ENCODE data around the gene PALS1.
"Not testable (repeated sequence)": the region's sequence is repeated elsewhere in the genome, so short reads cannot be mapped to it uniquely, and the experiment has no call there.

Gene PALS1

GRCh38 chr14:67263499-67264149 is 22.4 kb downstream of the PALS1 start:
- H3K4me1 ChIP-seq (ENCODE audit: control insufficient read depth, insufficient read depth, low read length), result peaks cover 30% of the 10 kb centered on the region
- H3K36me3 ChIP-seq (ENCODE audit: insufficient read depth, low read length), result no peaks in the 10 kb centered on the region
- H3K4me3 ChIP-seq (ENCODE audit: low read length), result peak overlapping the region; percentile 11
- H3K27me3 ChIP-seq (ENCODE audit: control insufficient read depth, insufficient read depth, low read length), result no peaks in the 10 kb centered on the region
- H3K4me2 ChIP-seq (ENCODE audit: low read length), result peak overlapping the region; percentile 33
- H3K9me3 ChIP-seq (replicated peaks; ENCODE audit: low read length), result no peaks in the 10 kb centered on the region
- H3K9ac ChIP-seq (ENCODE audit: low read depth, low read length), result no peak overlapping the region

GRCh38 chr14:67265131-67265530 is 23.9 kb downstream of the PALS1 start:
- Histone ChIP-seq H3K36me3 (ENCODE audit: insufficient read depth, low read length) (no peaks in the 10 kb centered on the region), H3K27me3 (ENCODE audit: control insufficient read depth, insufficient read depth, low read length) (no peaks in the 10 kb centered on the region), H3K9ac (ENCODE audit: low read depth, low read length) (no peak overlapping the region), H3K4me2 (ENCODE audit: low read length) (no peak overlapping the region), H3K9me3 (replicated peaks; ENCODE audit: low read length) (no peaks in the 10 kb centered on the region), H3K4me3 (ENCODE audit: low read length) (no peak overlapping the region), H3K4me1 (ENCODE audit: control insufficient read depth, insufficient read depth, low read length) (peaks cover 45% of the 10 kb centered on the region)

- Histone ChIP-seq H3K4me2 (ENCODE audit: low read length) (peak overlapping the region; percentile 71), H3K27me3 (ENCODE audit: control insufficient read depth, insufficient read depth, low read length) (no peaks in the 10 kb centered on the region), H3K4me3 (ENCODE audit: low read length) (no peak overlapping the region), H3K9ac (ENCODE audit: low read depth, low read length) (no peak overlapping the region), H3K36me3 (ENCODE audit: insufficient read depth, low read length) (peaks cover 5% of the 10 kb centered on the region), H3K9me3 (replicated peaks; ENCODE audit: low read length) (no peaks in the 10 kb centered on the region), H3K4me1 (ENCODE audit: control insufficient read depth, insufficient read depth, low read length) (peaks cover 44% of the 10 kb centered on the region)
Observed at GRCh38 chr14:67267576-67268328, 26.5 kb downstream of the PALS1 start.

- H3K9ac ChIP-seq (ENCODE audit: low read depth, low read length), result peak overlapping the region; percentile 47
- H3K4me2 ChIP-seq (ENCODE audit: low read length), result peak overlapping the region; percentile 71
- H3K27me3 ChIP-seq (ENCODE audit: control insufficient read depth, insufficient read depth, low read length), result no peaks in the 10 kb centered on the region
- H3K9me3 ChIP-seq (replicated peaks; ENCODE audit: low read length), result no peaks in the 10 kb centered on the region
- H3K36me3 ChIP-seq (ENCODE audit: insufficient read depth, low read length), result peaks cover 5% of the 10 kb centered on the region
- peak overlapping the region; percentile 40 for H3K4me3 ChIP-seq (ENCODE audit: low read length)
- peaks cover 36% of the 10 kb centered on the region for H3K4me1 ChIP-seq (ENCODE audit: control insufficient read depth, insufficient read depth, low read length)
Observed at GRCh38 chr14:67268426-67269150, 27.4 kb downstream of the PALS1 start.

GRCh38 chr14:67269298-67270060 is 28.2 kb downstream of the PALS1 start:
- Histone ChIP-seq H3K4me2 (ENCODE audit: low read length) (peak overlapping the region; percentile 71), H3K9ac (ENCODE audit: low read depth, low read length) (peak overlapping the region; percentile 47), H3K27me3 (ENCODE audit: control insufficient read depth, insufficient read depth, low read length) (no peaks in the 10 kb centered on the region), H3K36me3 (ENCODE audit: insufficient read depth, low read length) (peaks cover 5% of the 10 kb centered on the region), H3K4me3 (ENCODE audit: low read length) (peak overlapping the region; percentile 30), H3K9me3 (replicated peaks; ENCODE audit: low read length) (no peaks in the 10 kb centered on the region), H3K4me1 (ENCODE audit: control insufficient read depth, insufficient read depth, low read length) (peaks cover 29% of the 10 kb centered on the region)

GRCh38 chr14:67270145-67270753 is 29.0 kb downstream of the PALS1 start:
- H3K4me1 ChIP-seq (ENCODE audit: control insufficient read depth, insufficient read depth, low read length), result peaks cover 26% of the 10 kb centered on the region
- no peak overlapping the region for H3K4me3 ChIP-seq (ENCODE audit: low read length)
- H3K9ac ChIP-seq (ENCODE audit: low read depth, low read length), result peak overlapping the region; percentile 10
- H3K27me3 ChIP-seq (ENCODE audit: control insufficient read depth, insufficient read depth, low read length), result no peaks in the 10 kb centered on the region
- H3K4me2 ChIP-seq (ENCODE audit: low read length), result peak overlapping the region; percentile 71
- no peaks in the 10 kb centered on the region for H3K9me3 ChIP-seq (replicated peaks; ENCODE audit: low read length)
- peaks cover 5% of the 10 kb centered on the region for H3K36me3 ChIP-seq (ENCODE audit: insufficient read depth, low read length)

- Histone ChIP-seq H3K9ac (ENCODE audit: low read depth, low read length) (no peak overlapping the region), H3K4me2 (ENCODE audit: low read length) (no peak overlapping the region), H3K9me3 (replicated peaks; ENCODE audit: low read length) (no peaks in the 10 kb centered on the region), H3K27me3 (ENCODE audit: control insufficient read depth, insufficient read depth, low read length) (no peaks in the 10 kb centered on the region), H3K4me3 (ENCODE audit: low read length) (no peak overlapping the region), H3K36me3 (ENCODE audit: insufficient read depth, low read length) (peaks cover 5% of the 10 kb centered on the region), H3K4me1 (ENCODE audit: control insufficient read depth, insufficient read depth, low read length) (peaks cover 25% of the 10 kb centered on the region)
Observed at GRCh38 chr14:67270933-67271332, 29.7 kb downstream of the PALS1 start.

- not testable (repeated sequence) for H3K4me3 ChIP-seq (ENCODE audit: low read length); H3K9me3 ChIP-seq (replicated peaks; ENCODE audit: low read length); H3K27me3 ChIP-seq (ENCODE audit: control insufficient read depth, insufficient read depth, low read length); H3K9ac ChIP-seq (ENCODE audit: low read depth, low read length); H3K4me2 ChIP-seq (ENCODE audit: low read length); H3K36me3 ChIP-seq (ENCODE audit: insufficient read depth, low read length)
- H3K4me1 ChIP-seq (ENCODE audit: control insufficient read depth, insufficient read depth, low read length), result peaks cover 20% of the 10 kb centered on the region
Observed at GRCh38 chr14:67273281-67273680, 32.0 kb downstream of the PALS1 start.

GRCh38 chr14:67276131-67276530 is 34.9 kb downstream of the PALS1 start:
- Histone ChIP-seq H3K36me3 (ENCODE audit: insufficient read depth, low read length) (peaks cover 13% of the 10 kb centered on the region), H3K9me3 (replicated peaks; ENCODE audit: low read length) (no peaks in the 10 kb centered on the region), H3K4me3 (ENCODE audit: low read length) (no peak overlapping the region), H3K27me3 (ENCODE audit: control insufficient read depth, insufficient read depth, low read length) (no peaks in the 10 kb centered on the region), H3K4me2 (ENCODE audit: low read length) (no peak overlapping the region), H3K4me1 (ENCODE audit: control insufficient read depth, insufficient read depth, low read length) (no peaks in the 10 kb centered on the region), H3K9ac (ENCODE audit: low read depth, low read length) (no peak overlapping the region)

- Histone ChIP-seq H3K4me3 (ENCODE audit: low read length) (no peak overlapping the region), H3K36me3 (ENCODE audit: insufficient read depth, low read length) (peaks cover 9% of the 10 kb centered on the region), H3K4me1 (ENCODE audit: control insufficient read depth, insufficient read depth, low read length) (no peaks in the 10 kb centered on the region), H3K4me2 (ENCODE audit: low read length) (no peak overlapping the region), H3K27me3 (ENCODE audit: control insufficient read depth, insufficient read depth, low read length) (no peaks in the 10 kb centered on the region), H3K9me3 (replicated peaks; ENCODE audit: low read length) (no peaks in the 10 kb centered on the region), H3K9ac (ENCODE audit: low read depth, low read length) (no peak overlapping the region)
Observed at GRCh38 chr14:67280506-67280905, 39.3 kb downstream of the PALS1 start.
